COLO829 (cell line): ENCODE measurements around the gene ACVR2A.

Experiments
- DNase-seq: peaks from one replicate; pipeline ENCODE4 v3.0.0; 2012; ENCODE audit warnings: low spot score

The ACVR2A gene

DNA sequence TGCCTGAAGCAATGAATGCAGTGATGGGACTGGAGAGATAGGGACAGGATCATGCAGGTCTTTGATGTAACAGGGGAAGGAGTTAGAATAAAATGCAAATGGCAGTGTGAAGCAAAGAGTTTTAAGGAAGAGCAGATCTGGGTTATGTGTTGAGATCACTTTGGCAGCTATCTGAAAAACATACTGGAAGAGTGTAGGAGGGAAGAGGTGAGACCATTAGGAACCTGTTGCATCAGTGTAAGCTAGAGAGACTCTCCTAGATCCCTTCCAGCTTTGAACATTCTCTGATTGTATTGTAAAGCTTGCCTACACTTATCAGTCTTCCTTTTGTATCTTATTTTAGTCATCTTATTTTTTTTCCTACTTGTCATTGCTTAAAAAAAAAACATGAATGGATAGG lies 10.5 kb downstream of the ACVR2A start:
- no peak for DNase-seq

DNA sequence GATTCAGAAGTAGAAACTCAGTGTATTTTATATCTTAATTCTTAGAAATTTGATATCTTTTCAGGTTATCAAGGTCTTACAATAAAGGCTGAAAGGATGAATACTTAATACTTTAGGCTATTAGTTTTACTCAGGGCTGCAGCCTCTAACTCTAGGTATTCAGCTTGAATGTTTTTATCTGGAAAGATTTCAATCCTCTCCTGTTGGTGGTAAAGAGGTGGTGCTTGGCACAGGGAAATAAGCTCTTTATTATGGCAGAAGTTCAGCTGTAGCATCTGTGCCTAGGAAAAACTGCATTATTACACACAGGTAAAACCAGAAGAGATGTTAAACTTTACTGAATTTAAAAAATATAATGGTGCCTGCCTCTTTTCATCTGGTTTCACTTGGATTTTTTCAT lies 11.1 kb downstream of the ACVR2A start:
- DNase-seq, result no peak

DNA sequence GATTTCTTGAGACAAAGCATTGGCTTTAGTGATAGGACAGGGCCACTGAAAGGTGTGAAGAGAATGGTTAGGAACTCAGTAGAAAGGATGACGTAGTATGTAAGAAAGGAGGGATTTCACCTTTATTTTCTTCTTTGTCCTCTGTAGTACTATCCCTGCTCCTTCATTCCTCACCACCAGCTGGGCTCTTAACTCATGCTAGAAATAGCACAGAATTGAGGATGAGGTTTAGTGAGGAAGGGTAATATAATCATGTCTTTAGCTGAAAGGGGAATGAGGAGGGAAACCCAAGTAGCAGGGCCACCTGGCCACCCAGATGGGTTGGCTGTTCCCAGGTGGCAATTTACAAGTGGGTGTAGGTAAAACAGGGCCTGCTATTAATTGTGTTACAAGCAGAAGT lies 15.2 kb downstream of the ACVR2A start:
- no peak for DNase-seq

DNA sequence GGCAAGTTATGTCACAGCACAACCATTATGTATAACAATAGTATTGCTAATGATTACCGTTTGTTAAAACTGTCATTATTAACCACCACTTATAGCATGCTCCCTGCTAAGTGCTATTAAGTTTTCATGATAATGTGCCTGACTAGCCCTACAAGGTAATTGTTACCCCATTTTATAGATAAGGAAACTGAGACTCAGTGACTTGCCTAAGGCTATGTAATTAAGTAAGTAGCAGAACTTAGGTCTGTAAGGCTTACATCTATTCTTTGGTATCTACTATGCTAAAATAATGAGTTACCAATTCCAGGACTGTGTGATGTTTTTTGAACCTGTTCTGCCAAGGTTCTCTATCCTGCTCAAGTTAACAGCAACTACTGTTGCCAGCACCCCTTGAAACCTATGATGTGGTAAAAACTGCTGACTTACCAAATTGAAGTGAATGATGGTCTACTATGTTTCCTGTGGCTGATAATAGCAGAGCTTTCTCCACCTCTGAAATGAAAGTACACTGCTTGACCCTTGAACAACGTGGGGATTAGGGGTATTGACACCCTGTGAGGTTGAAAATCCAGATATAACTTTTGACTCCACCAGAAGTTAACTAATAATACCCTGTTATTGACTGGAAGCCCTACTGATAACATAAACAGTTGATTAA lies 18.2 kb downstream of the ACVR2A start:
- DNase-seq, result no peak

DNA sequence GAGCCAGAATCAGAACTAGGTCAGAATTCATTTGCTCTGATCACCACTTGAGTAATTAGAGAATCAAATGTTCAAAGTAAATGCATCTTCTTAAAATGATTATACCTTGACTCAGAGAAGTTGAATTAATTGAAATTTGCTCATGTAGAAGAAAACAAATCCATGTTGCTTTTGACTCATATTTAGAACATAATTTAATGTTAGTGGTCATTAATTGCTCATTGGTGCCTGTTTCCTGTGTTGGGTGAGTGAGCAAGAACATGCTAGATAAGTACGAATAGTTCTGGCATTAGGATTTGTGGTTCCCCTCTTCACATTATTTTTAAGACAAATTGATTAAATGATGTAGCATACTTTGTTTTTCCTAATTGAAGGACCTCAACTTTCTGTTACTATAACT lies 19.0 kb downstream of the ACVR2A start:
- DNase-seq, result no peak

DNA sequence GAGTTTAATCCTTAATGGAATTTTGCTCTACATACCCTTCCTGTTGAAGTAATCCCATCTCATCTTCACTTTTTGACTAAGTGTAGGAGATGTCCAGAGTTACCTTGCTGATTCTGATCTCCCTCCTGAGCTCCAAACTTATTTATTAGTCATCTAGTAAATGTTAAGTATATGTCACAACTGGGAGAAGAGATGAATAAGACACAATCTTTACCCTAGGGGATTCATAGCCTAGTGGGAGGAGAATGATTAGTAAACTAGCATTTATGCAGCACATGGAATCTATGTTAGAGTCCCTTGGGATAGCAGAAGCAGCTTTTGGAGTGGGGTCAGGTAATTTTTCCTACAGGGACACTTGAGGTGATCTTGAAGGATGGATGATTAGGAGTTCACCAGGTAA lies 20.7 kb downstream of the ACVR2A start:
- DNase-seq, result no peak

DNA sequence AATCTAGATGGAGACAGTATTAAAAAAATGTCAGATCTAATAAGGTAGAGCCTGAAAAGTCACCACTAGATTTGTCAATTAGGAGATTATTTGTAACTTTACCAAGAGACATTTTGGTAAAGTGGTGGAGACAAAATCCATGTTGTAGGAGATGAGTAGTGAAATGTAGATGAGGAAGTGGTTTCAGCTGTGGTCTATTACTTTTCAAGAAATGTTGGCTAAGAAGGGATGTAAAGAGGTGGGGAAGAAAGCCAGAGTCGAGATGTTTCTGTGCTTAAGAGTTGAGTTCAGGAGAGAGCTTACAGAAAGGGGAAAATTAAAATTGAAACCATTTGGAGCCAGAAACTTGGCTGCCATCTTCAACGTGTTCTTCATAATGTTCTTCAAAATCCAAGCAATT lies 22.2 kb downstream of the ACVR2A start:
- DNase-seq, result no peak

DNA sequence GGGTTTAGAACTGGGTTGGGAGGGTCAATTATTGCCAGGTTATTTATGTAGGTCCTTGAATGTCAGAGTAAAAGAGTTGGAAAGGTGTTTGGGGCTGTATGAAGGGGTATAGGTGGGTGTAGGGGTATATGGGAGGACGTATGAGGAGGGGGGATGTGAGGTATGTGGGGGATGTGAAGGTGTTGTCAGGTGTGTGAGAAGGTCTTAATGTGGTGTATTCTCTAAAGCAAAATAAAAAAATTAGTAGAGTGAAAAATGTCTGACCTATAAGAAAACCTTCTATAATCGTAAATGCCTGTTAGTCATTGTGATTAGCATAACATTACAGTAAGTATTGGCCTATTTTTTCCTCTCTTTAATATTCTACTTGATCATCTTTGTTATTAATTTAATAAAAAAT lies 25.1 kb downstream of the ACVR2A start:
- DNase-seq, result no peak

DNA sequence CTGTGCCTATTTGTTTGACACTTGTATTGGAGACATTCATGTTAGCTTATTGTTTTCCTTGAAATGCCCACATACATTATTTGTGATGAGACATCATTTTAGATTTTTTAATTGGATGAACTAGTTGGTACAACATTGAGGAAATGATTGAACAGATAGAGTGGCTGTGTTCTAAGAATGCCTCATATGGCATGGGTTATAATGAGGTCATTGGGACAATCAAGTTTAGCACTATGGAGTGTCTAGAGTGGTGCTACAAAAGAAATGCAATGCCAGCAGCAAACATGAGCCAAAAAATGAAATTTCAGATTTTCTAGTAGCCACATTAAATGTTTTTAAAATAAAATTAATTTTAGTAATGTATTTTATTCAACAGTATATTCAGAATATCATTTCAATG lies 28.1 kb downstream of the ACVR2A start:
- no peak for DNase-seq

DNA sequence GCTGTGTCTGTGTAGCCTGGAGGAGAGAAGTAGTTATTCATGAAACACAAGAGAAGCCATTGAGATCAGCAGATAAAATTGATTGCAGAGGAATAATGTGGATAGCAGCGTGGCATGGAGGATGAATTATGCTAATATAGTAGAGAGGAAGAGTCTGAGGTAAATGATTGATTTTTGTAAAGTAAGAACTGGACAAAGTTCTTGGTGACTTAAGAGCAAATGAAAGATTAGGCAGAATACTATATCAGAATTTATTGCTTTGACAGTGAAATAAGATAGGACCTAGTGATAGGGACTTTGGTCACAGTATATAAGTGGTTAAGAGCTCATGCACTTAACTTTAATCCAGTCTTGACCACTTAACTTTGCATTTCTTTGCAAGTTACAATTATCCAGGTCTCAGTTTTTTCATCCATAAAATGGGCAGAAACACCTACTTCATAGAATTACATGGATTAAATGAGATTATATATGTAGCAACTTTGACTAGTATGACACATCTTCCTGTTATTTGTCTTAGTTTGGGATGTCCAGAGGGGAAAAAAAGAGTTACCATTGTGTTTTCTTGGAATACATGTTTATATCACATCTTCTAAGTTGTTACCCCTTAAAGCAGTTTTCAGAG lies 29.1 kb downstream of the ACVR2A start:
- DNase-seq, result no peak

DNA sequence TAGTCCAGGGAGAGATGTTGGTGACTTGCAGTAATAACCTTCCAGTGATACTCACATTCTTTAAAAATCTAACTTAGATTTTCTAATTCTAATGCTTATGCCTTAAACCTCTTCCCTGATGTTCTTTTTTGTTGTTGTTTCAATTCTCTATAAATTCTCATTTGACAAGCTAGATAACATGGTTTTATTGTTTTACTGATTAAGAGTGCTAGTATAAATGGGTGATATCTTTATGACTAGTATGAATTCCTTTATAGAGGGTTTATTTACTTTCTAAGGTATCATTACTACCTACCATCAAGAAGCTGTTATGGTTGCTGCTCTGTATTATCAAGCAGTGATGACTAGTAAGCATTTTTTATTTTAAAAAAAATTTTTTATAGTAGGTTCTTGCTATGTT lies 35.0 kb downstream of the ACVR2A start:
- DNase-seq, result no peak

DNA sequence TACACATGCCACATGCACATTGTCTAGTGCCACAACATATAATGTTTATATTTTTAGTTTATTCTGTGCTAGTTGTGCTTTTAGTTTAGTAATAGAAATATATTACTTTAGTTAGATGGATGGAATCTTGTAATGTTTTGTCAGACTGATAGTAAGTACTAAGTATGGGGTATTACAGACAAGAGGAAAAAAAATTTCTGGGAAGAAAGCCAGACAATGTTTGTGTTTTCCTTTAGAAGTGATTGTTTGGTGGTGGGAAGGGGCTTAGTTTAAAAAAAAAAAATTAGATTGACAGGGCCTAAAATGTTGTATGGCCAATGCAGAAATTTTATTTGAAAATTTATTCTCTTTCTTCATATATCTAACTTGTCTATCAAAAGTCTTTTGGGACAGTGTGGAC lies 37.8 kb downstream of the ACVR2A start:
- DNase-seq, result no peak

DNA sequence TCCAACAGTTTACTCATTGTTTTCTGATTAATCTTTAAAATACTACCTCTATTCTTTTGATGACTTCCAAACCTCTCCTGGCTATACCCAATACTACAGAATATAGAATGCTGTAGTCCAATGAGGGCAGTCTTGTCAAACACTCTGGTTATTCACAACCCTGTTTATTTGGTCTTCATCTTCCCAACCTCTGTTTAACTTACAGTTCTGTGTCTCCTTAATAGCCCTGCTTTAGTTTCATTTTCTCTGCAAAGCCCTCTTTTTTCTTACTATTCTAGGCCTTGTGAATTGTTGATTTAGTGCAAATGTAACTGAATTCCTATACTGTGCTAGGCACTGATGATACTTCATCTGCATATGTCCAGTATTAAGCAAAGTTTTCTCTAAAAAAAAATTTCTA lies 40.0 kb downstream of the ACVR2A start:
- no peak for DNase-seq

DNA sequence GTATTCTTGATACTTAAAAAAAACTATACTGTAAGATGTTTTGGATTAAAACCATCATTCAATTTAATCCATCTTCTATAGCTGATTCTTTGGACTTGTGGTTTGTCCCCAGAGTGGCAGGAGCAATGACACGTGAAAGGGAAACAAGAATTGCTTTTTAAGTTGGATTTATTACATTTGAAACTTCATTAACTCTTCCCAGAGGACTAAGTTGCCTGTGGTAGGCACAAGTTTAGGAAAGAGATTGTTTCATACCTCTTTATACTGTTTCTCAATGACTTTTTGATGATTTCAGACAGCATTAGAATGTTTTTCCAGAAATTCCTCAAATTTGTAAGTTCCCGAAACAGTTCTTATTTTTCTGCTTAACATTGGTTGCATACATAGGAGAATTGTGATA lies 41.3 kb downstream of the ACVR2A start:
- DNase-seq, result no peak

DNA sequence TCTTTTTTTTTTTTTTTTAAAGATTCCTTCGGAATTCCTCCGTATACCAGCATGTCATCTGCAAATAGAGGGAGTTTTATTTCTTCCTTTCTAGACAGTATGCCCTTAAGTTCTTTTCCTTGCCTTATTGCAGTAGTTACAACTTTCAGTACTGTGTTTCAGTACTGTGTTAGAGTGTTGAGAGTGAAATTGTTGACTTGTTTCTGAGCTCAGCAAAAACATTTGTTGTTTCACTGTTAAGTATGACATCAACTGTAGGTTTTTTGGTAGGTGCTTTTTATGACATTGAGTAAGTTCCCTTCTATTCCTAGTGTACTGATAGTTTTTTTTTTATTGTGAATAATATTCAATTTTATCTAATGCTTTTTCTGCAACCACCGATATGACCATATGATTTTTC lies 43.9 kb downstream of the ACVR2A start:
- no peak for DNase-seq

DNA sequence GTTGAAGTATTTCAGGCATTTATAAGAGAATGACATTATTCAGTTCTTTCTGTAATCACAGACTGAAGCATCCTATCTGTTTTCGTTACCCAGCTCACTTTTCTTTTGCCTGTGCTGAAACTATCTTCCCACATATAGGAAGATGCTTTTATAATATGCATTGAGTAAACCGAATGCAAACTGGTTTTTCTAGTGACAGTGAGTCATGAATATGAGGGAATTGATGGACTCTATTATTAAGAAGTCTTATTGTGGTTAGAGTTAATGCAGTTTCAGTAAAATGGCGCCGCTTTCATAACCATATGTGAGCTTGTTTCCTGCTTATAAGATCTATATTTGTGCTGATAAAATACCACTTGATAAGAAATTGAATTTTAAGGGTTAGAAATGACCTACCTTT lies 59.2 kb downstream of the ACVR2A start:
- DNase-seq, result no peak

DNA sequence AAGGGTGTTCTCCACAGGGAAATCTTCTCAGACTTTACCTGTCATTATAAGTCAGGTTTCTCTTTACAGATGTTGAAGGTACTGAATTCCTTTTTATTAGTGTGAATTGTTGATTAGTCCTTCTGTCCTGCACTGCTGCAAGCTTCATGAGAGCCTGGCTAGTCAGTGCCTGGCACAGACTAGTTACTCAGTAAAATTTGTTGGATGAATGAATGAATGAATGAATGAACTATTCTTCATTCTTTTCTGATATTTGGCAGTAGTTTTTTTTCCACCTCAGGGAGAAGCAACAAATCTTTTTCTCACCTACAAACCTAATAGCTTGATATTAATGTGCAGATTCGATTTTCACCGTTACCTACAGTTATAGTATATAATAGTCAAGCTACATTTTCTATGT lies 64.3 kb downstream of the ACVR2A start:
- no peak for DNase-seq

DNA sequence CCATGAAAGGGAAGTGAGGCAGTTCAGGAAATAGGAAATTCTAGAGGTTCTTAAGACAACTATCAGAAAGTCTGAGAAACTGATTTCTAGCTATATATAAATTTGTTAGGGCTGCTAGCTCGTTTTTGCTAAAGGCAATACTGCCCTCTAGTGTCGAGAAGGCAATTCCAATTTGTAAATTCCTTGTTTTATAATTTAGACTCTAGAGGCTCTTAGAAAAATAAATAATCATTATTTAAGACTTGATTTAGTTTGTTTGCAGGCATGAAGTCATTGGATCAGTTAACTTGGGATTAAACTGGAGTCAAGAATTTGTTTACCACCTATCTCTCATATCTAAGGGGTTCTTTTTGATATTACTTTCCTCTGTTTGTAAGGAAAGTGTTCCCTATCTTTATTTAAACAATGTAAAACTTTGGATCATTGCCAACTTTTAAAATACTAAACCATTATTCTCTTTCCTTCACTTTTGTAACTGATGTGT lies 66.2 kb downstream of the ACVR2A start:
- DNase-seq, result peak; percentile 2

DNA sequence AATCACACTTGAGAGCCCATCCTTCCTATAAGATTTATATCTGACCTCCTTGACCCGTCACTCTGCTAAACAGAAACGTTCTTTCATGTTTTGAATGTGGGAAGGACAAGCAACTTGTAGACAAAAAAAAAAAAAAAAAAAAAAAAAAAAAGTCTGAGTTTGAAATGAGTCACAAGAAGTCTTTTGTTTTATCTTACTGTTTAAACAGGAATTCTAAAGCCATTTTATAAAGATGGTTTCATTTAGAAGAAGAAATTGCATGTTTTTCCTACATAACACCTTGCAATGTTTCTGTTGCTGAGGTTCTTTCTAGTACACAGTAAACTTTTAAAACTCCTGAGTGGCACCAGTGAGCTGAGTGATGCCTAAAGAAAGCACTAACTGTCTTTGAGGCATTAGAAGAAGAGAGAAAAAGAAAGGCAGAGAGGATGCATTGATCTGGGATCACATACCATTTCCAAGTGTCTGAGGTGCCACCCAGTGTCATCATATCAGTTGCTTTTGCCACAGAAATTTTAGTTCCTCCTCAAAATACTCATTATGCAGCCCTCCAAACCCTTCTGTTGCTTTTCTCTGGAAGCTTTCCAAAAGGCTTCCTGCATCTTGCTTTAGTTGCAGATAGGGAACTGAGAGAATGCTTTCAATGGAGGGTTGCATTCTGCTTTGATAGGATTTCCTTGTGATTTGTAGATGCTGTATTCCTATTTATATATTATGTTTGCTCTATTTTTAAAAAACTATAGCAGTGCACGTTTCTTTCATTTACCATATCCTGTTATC lies 69.1 kb downstream of the ACVR2A start:
- DNase-seq, result peak; percentile 8

DNA sequence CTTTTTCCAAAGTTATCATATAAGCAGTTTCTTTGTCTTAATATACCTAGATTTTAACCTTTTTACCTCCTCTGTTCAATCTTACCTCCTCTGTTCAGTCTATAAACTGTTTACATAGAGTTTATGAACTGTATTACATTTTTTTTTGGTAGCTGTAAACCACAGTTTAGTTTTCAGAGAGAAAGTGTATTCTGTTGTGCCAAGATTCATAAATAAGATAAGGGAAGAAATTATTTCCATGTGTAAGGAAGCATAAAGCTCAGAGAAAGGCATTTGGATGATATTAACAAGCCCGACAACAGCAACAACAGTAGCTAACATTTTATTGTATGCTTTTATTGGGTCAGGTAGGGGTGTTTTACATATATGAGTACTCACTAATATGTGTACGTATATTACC lies 71.2 kb downstream of the ACVR2A start:
- DNase-seq, result no peak

DNA sequence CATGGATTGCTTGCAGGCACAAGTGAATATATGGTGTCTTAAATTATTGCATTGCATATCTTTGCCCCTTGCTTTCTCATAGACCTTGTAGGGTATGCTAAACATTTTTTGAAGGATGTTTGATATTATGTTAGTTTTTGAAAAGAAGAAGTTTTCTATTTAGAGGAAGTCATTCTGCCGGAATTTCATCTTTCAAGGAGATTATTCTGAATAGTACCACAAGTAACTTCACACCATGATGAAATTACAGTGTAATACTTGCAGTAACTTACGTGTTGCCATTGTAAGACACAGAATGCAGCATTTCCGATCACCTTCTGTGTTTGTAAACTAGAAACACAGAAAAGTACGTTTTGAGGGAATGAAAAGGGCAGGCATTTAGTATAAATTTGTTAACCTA lies 71.9 kb downstream of the ACVR2A start:
- DNase-seq, result no peak

DNA sequence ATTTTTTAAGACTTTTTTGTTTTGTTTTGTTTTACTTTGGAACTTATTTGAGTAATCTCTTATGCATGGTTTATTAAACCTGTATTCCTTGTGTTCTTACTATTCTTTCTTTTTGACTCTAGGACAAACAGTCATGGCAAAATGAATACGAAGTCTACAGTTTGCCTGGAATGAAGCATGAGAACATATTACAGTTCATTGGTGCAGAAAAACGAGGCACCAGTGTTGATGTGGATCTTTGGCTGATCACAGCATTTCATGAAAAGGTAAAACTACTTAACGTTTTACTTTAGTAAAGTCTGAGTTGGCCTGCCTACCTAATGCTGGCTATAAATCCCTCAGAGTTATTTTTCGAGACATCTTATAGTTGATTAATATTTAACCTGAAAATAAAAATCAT lies 72.3 kb downstream of the ACVR2A start:
- no peak for DNase-seq

DNA sequence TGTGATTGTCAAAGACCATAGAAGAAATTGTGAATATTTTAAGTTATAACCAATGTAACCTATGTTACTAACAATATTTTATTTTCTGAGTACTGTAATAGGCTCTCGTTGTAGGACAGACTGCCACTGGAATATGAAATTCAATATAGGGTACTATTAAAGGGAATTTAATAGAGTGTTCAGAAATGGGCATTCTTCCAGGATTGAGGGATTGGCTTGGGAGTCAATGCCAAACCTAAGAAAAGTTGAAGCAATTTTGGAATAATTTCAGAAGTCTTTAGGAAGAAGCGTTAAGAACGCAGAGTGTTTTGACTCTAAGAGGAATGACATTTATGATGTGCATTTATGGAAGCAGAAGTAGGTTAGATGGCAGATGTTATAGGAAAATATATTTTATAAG lies 79.0 kb downstream of the ACVR2A start:
- no peak for DNase-seq
